Measurements from ENCODE around the gene ACAP3.

ACAP3 gene

DNA sequence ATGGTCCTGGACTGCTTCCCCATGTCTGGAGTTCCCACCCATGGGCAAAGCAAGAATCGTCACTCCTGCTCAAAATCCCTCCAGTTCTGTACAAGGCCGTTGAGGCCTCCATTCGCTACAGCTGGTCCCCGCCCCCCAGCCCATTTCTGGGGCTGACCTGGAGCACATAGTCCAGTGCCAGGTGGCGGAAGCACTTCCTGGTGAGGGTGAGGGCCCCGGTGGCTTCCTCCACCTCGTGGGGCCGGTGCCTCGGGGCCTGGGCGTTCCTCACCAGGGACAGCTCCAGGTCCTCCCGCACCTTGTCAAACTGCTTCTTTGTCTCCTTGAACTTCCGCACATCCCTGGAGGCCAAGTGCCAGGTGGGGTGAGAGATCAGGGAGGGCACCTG is 7.4 kb downstream of the ACAP3 start:
- Histone ChIP-seq H3K36me3 (replicated peaks; ENCODE audit: low read depth, low read length) (no peaks in the 10 kb centered on the region), H3K27ac (ENCODE audit: low read length) (no peak overlapping the region), H3K27me3 (ENCODE audit: low read depth, low read length) (no peaks in the 10 kb centered on the region), H3K9ac (ENCODE audit: low read length) (no peak overlapping the region), H4K20me1 (ENCODE audit: insufficient read depth, low read length) (0 out of 2 replicates have a peak, but pooled peaks cover 3% of the 10 kb centered on the region), H3K9me3 (ENCODE audit: insufficient read depth, low read length) (no peaks in the 10 kb centered on the region), H3K79me2 (ENCODE audit: low read length) (no peaks in the 10 kb centered on the region), H3K4me1 (ENCODE audit: low read length) (peaks cover 4% of the 10 kb centered on the region), H3K4me3 (ENCODE audit: low read length) (no peak overlapping the region), H2AFZ (ENCODE audit: low read depth, low read length) (no peak overlapping the region), H3K4me2 (ENCODE audit: low read length) (no peak overlapping the region)
- TF ChIP-seq EZH2phosphoT487 (IDR thresholded peaks at IDR 0.05; ENCODE audit: low read depth): no peak
- no peak for TF ChIP-seq CTCF (IDR thresholded peaks at IDR 0.05; ENCODE audit: low read depth, low read length)

- Histone ChIP-seq H3K27me3 (ENCODE audit: low read depth, low read length) (no peaks in the 10 kb centered on the region), H3K79me2 (ENCODE audit: low read length) (no peaks in the 10 kb centered on the region), H3K36me3 (replicated peaks; ENCODE audit: low read depth, low read length) (no peaks in the 10 kb centered on the region), H4K20me1 (ENCODE audit: insufficient read depth, low read length) (0 out of 2 replicates have a peak, but pooled peaks cover 3% of the 10 kb centered on the region), H3K4me2 (ENCODE audit: low read length) (no peak overlapping the region), H3K9me3 (ENCODE audit: insufficient read depth, low read length) (no peaks in the 10 kb centered on the region), H3K4me1 (ENCODE audit: low read length) (no peaks in the 10 kb centered on the region), H2AFZ (ENCODE audit: low read depth, low read length) (no peak overlapping the region), H3K27ac (ENCODE audit: low read length) (no peak overlapping the region), H3K9ac (ENCODE audit: low read length) (no peak overlapping the region), H3K4me3 (ENCODE audit: low read length) (no peak overlapping the region)
- TF ChIP-seq CTCF (IDR thresholded peaks at IDR 0.05; ENCODE audit: low read depth, low read length): peak; percentile 33
- no peak for TF ChIP-seq EZH2phosphoT487 (IDR thresholded peaks at IDR 0.05; ENCODE audit: low read depth)
Measured at GRCh38 chr1:1299686-1300351, 7.9 kb downstream of the ACAP3 start.

- Histone ChIP-seq H3K4me2 (ENCODE audit: low read length) (no peak overlapping the region), H3K4me1 (ENCODE audit: low read length) (no peaks in the 10 kb centered on the region)
Measured at GRCh38 chr1:1298861-1299685, 8.7 kb downstream of the ACAP3 start.

More at GRCh38 chr1:1298861-1299685, 8.7 kb downstream of the ACAP3 start:
- Histone ChIP-seq H3K79me2 (ENCODE audit: low read length) (no peaks in the 10 kb centered on the region), H3K27ac (ENCODE audit: low read length) (no peak overlapping the region), H3K9ac (ENCODE audit: low read length) (no peak overlapping the region), H2AFZ (ENCODE audit: low read depth, low read length) (no peak overlapping the region), H3K36me3 (replicated peaks; ENCODE audit: low read depth, low read length) (no peaks in the 10 kb centered on the region), H4K20me1 (ENCODE audit: insufficient read depth, low read length) (0 out of 2 replicates have a peak, but pooled peaks cover 3% of the 10 kb centered on the region), H3K9me3 (ENCODE audit: insufficient read depth, low read length) (no peaks in the 10 kb centered on the region), H3K27me3 (ENCODE audit: low read depth, low read length) (no peaks in the 10 kb centered on the region), H3K4me3 (ENCODE audit: low read length) (no peak overlapping the region)
- TF ChIP-seq CTCF (IDR thresholded peaks at IDR 0.05; ENCODE audit: low read depth, low read length): no peak
- no peak for TF ChIP-seq EZH2phosphoT487 (IDR thresholded peaks at IDR 0.05; ENCODE audit: low read depth)

Data from OCI-LY3 (cell line).